ENCODE measurements around the gene KRT80.

- TF ChIP-seq, protein P1, sequence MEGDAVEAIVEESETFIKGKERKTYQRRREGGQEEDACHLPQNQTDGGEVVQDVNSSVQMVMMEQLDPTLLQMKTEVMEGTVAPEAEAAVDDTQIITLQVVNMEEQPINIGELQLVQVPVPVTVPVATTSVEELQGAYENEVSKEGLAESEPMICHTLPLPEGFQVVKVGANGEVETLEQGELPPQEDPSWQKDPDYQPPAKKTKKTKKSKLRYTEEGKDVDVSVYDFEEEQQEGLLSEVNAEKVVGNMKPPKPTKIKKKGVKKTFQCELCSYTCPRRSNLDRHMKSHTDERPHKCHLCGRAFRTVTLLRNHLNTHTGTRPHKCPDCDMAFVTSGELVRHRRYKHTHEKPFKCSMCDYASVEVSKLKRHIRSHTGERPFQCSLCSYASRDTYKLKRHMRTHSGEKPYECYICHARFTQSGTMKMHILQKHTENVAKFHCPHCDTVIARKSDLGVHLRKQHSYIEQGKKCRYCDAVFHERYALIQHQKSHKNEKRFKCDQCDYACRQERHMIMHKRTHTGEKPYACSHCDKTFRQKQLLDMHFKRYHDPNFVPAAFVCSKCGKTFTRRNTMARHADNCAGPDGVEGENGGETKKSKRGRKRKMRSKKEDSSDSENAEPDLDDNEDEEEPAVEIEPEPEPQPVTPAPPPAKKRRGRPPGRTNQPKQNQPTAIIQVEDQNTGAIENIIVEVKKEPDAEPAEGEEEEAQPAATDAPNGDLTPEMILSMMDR (IDR thresholded peaks at IDR 0.05): no peak
- no peak for TF ChIP-seq ZFX (IDR thresholded peaks at IDR 0.05; ENCODE audit: borderline replicate concordance)
Measured at GRCh38 chr12:52170827-52171226, 21.0 kb downstream of the KRT80 start.

Data from 22Rv1 (cell line).